Mucosa of rectum (tissue), 2 donors: ENCODE results near the gene FARSA.

ENCODE experiments used
- H3K27ac ChIP-seq, 2 donors: one replicate each; pipeline ENCODE4 v1.7.0; 2013; ENCODE audit warnings: inconsistent platforms in 2 of 2, low read depth in 2 of 2, low read length in 2 of 2
- H3K27me3 ChIP-seq, 2 donors: one replicate each; pipeline ENCODE4 v1.7.0; 2013; ENCODE audit warnings: low read length in 2 of 2; ENCODE audit not compliant: control insufficient read depth in 2 of 2, insufficient read depth in 2 of 2
- H3K36me3 ChIP-seq, 2 donors: one replicate each; pipeline ENCODE4 v1.7.0; 2013; ENCODE audit warnings: low read length in 2 of 2; ENCODE audit not compliant: control insufficient read depth in 2 of 2, insufficient read depth in 2 of 2
- H3K4me1 ChIP-seq, 2 donors: one replicate each; pipeline ENCODE4 v1.7.0; 2013; ENCODE audit warnings: low read length in 2 of 2, mild to moderate bottlenecking in 1 of 2; ENCODE audit not compliant: control insufficient read depth in 2 of 2, insufficient read depth in 2 of 2
- H3K4me3 ChIP-seq, 2 donors: one replicate each; pipeline ENCODE4 v1.7.0; 2013; ENCODE audit warnings: low read length in 2 of 2
- H3K9ac ChIP-seq, 2 donors: one replicate each; pipeline ENCODE4 v1.7.0; 2013; ENCODE audit warnings: low read length in 2 of 2, low read depth in 1 of 2, mild to moderate bottlenecking in 1 of 2
- H3K9me3 ChIP-seq, 2 donors: one replicate each; pipeline ENCODE4 v1.7.0; 2013; ENCODE audit warnings: low read length in 2 of 2; ENCODE audit not compliant: control insufficient read depth in 2 of 2
- donor health status: healthy.
- donor health status: Normal muscosa, but diverticular disease.

FARSA gene

DNA sequence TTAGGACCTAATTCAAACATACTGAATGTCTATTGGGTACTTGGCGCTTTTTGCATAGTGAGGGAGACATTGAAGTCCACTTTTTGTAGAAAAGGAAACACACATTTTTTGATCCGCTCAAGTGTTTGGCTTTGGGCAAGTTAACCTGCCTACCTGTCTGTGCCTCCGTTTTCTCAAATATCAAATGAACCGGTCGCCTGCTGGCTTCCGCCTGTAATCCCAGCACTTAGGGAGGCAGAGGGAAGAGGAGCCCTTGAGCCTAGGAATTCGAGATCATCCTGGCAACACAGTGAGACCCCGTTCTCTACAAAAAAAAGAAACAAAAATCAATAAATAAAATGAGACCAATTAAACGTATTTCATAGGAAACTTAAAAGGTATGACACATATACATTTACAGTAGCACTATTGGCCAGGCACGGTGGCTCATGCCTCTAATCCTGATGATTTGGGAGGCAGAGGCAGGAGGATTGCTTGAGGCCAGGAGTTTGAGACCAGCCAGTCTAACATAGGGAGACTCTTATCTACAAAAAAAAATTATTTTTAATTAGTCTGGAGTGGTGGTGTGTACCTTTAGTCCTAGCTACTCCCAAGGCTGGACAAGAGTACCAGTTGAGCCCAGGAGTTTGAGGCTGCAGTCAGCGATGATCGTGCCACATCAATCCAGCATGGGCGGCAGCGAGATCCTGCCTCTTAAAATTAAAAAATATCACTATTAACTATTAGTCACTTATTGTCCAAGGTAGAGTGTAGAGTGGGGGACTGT is 13.4 kb upstream of the FARSA start:
- Histone ChIP-seq H3K9me3 (no peaks in the 10 kb centered on the region), H3K27ac (peak overlapping the region in 1 of 2 donors; percentile 87), H3K27me3 (no peaks in the 10 kb centered on the region), H3K9ac (peak overlapping the region; percentile 76), H3K36me3 (peaks cover 46 to 63% of the 10 kb centered on the region in 2 donors), H3K4me3 (peak overlapping the region; percentile 77 to 94), H3K4me1 (peaks cover 7 to 15% of the 10 kb centered on the region in 2 donors)

DNA sequence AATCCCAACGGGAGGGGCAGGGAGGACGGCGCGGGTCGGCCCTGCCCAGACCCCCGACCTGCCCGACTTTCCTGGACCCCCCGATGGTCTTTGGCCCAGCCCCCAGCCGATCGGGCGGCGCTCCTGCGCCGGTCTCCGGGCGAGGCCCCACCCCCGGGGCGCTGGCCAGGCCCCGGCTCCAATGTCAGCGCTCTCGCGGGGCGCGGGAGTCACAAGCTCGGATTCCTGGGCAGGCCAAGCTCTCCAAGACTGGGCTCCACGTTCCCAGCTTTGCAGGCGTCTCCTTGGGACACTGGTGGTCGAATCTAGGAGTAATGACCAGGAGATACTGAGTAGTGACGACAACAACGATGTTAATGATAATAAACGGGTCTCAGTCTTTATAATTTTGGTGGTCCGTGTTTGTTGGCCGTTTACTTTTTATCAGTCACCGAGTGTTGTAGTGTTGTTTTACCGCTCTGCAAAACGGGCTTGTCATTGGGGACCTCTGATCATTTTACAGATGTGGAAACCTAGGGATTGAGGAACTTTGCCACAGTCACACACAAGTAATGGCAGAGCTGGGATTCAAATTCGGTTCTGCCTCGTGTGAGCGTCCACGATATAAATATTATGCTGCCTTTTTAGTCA is 12.7 kb upstream of the FARSA start:
- Histone ChIP-seq H3K9ac (peak overlapping the region; percentile 76), H3K4me3 (peak overlapping the region; percentile 77 to 94), H3K27me3 (no peaks in the 10 kb centered on the region), H3K9me3 (no peaks in the 10 kb centered on the region), H3K4me1 (peaks cover 7 to 15% of the 10 kb centered on the region in 2 donors), H3K27ac (peak overlapping the region; percentile 87 to 89), H3K36me3 (peaks cover 50 to 62% of the 10 kb centered on the region in 2 donors)

DNA sequence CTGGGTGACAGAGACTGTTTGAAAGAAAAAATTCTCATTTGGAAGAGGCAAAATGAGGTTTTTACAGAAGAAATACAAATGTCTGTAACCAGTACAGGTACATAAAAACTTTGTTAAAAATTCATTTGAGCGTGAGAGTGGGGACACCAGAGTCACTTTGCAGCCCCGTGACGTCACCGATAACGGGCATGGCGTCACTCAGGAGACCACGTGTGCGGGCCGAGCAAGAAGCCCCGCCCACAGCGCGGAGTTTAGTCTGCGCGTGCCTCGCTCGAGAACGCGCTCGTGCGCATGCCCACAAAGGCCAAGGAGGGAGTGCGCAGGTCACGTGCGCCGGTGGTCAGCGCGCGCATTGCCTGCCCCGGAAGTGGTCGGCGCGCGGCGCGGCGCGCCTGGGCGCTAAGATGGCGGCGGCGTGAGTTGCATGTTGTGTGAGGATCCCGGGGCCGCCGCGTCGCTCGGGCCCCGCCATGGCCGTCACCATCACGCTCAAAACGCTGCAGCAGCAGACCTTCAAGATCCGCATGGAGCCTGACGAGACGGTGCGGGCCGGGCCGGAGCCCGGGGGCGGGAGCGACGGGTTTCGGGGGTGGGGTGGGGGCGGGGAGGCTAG is 12.1 kb upstream of the FARSA start, which contains the start of gene RAD23A:
Gene RAD23A (plus strand): TSS at position 384 of the 613 bp plus-strand sequence. CDS start 87 bp downstream, at position 471.
- peak within 1 kb of the TSS; percentile 77 to 94 for H3K4me3 ChIP-seq
- peaks cover 51 to 62% of the 10 kb centered on the region in 2 donors for H3K36me3 ChIP-seq
- peaks cover 8 to 20% of the 10 kb centered on the region in 2 donors for H3K4me1 ChIP-seq
- H3K27me3 ChIP-seq: no peaks in the 10 kb centered on the region
- peak within 1 kb of the TSS; percentile 76 for H3K9ac ChIP-seq
- H3K27ac ChIP-seq: peak within 1 kb of the TSS; percentile 87 to 89
- H3K9me3 ChIP-seq: no peaks in the 10 kb centered on the region

DNA sequence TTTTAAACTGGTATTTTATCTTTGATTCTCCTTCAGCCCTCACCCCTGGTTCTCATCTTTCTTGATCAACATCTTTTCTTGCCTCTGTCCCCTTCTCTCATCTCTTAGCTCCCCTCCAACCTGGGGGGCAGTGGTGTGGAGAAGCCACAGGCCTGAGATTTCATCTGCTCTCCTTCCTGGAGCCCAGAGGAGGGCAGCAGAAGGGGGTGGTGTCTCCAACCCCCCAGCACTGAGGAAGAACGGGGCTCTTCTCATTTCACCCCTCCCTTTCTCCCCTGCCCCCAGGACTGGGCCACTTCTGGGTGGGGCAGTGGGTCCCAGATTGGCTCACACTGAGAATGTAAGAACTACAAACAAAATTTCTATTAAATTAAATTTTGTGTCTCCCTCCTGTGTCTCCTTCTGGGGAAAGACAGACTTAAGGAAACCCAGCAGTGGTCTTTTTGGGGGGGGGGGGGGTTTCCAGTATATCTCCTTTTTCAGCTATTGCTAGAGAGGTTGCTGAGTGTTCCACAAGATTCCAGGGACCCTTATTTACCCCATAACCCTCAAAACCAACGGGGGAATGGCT is 10.7 kb upstream of the FARSA start:
- H3K9me3 ChIP-seq: no peaks in the 10 kb centered on the region
- no peak overlapping the region for H3K9ac ChIP-seq
- H3K27me3 ChIP-seq: no peaks in the 10 kb centered on the region
- H3K36me3 ChIP-seq: peaks cover 52 to 60% of the 10 kb centered on the region in 2 donors
- H3K4me3 ChIP-seq: no peak overlapping the region
- H3K4me1 ChIP-seq: peaks cover 22 to 30% of the 10 kb centered on the region in 2 donors
- H3K27ac ChIP-seq: no peak overlapping the region

DNA sequence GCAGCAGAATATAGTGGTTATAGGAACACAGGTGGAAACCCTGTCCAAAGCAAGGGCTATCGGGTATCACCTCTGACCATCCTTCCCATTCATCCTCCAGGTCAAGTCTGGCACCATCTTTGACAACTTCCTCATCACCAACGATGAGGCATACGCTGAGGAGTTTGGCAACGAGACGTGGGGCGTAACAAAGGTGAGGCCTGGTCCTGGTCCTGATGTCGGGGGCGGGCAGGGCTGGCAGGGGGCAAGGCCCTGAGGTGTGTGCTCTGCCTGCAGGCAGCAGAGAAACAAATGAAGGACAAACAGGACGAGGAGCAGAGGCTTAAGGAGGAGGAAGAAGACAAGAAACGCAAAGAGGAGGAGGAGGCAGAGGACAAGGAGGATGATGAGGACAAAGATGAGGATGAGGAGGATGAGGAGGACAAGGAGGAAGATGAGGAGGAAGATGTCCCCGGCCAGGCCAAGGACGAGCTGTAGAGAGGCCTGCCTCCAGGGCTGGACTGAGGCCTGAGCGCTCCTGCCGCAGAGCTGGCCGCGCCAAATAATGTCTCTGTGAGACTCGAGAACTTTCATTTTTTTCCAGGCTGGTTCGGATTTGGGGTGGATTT is 10.0 kb upstream of the FARSA start:
- Histone ChIP-seq H3K4me1 (peaks cover 24 to 32% of the 10 kb centered on the region in 2 donors), H3K9me3 (no peaks in the 10 kb centered on the region), H3K27ac (no peak overlapping the region), H3K9ac (no peak overlapping the region), H3K4me3 (no peak overlapping the region), H3K36me3 (peaks cover 46 to 54% of the 10 kb centered on the region in 2 donors), H3K27me3 (no peaks in the 10 kb centered on the region)

DNA sequence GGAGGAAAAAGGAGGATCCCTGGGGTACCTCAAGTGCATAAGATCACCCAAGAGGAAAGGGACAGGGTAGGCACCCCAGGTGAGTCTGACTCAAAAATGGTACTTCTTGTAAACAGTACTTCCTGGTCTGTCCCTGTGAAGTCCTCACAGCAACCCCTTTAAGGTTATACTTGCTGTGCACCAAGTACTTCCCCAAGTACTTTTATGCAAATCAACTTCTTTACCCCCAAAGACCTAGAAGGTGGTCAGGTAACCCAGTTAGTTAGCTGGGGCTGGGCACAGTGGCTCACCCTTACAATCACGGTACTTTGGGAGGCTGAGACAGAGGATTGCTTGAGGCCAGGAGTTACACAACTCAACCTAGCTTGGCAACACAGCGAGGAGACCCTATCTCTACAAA is 7.4 kb upstream of the FARSA start:
- Histone ChIP-seq H3K36me3 (peaks cover 36 to 43% of the 10 kb centered on the region in 2 donors), H3K27ac (no peak overlapping the region), H3K9ac (no peak overlapping the region), H3K9me3 (no peaks in the 10 kb centered on the region), H3K27me3 (no peaks in the 10 kb centered on the region), H3K4me3 (peak overlapping the region in 1 of 2 donors; percentile 98), H3K4me1 (peaks cover 25 to 31% of the 10 kb centered on the region in 2 donors)

DNA sequence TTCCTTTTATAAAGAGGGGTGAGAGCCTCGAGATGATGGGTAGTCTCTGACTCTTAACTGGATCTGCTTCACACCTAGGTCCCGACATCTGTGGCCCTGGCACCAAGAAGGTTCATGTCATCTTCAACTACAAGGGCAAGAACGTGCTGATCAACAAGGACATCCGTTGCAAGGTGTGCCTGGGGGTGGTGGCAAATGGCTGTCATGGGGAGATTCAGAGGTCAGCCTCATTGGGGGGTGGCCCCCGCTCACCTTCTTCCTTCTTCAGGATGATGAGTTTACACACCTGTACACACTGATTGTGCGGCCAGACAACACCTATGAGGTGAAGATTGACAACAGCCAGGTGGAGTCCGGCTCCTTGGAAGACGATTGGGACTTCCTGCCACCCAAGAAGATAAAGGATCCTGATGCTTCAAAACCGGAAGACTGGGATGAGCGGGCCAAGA is 6.5 kb upstream of the FARSA start:
- H3K4me1 ChIP-seq: peaks cover 25 to 31% of the 10 kb centered on the region in 2 donors
- no peaks in the 10 kb centered on the region for H3K27me3 ChIP-seq
- H3K4me3 ChIP-seq: peak overlapping the region; percentile 87 to 98
- H3K27ac ChIP-seq: no peak overlapping the region
- H3K9me3 ChIP-seq: no peaks in the 10 kb centered on the region
- H3K36me3 ChIP-seq: peaks cover 36 to 43% of the 10 kb centered on the region in 2 donors
- peak overlapping the region; percentile 95 to 97 for H3K9ac ChIP-seq

DNA sequence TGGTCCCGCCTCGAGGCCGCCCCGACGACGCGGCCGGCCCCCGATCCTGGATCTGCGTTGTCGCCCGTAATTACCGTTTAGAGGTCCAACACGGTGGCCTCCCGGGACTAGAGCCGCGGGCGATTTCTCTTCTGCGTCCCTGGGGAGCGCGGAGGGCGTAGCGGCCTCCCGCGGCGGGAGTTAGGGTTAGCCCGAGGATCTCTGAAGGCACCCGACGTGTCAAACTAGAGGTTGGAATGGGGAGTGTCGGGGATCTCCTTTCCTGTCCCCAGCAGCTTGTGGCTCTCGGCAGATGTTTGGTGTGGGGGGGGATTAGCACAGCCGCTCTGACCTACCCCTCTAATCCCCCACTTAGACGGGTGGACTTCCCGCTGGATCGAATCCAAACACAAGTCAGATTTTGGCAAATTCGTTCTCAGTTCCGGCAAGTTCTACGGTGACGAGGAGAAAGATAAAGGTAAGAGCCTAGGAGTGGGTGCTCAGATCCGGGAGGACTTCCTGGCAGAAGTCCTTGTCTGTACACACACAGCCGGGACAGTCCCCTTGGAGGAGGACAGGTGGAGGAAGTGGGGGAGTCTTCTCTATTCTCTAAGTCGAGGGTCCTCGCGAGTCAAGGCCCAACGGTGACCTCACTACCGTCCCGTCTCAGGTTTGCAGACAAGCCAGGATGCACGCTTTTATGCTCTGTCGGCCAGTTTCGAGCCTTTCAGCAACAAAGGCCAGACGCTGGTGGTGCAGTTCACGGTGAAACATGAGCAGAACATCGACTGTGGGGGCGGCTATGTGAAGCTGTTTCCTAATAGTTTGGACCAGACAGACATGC is 5.5 kb upstream of the FARSA start:
- Histone ChIP-seq H3K27ac (peak overlapping the region; percentile 91 to 93), H3K27me3 (no peaks in the 10 kb centered on the region), H3K4me3 (peak overlapping the region; percentile 87 to 98), H3K4me1 (peaks cover 25 to 31% of the 10 kb centered on the region in 2 donors), H3K36me3 (peaks cover 29 to 38% of the 10 kb centered on the region in 2 donors), H3K9ac (peak overlapping the region; percentile 95 to 97), H3K9me3 (no peaks in the 10 kb centered on the region)
